HEK293T (cell line): ENCODE data around the gene DSCAM.

Experiments used
- BHLHE40 ChIP-seq: fragments of 450-650 bp; IDR thresholded peaks from 2 replicates; pipeline ENCODE4 v1.6.1; 2016; ENCODE audit warnings: mild to moderate bottlenecking, moderate library complexity, borderline replicate concordance
- HDGF ChIP-seq: fragments of 450-650 bp; IDR thresholded peaks from 2 replicates; pipeline ENCODE4 v1.6.1; 2017; ENCODE audit warnings: antibody characterized with exemption, borderline replicate concordance
- NFRKB ChIP-seq: fragments of 450-650 bp; IDR thresholded peaks from 2 replicates; pipeline ENCODE4 v1.6.1; 2016; ENCODE audit warnings: mild to moderate bottlenecking, moderate library complexity
- SP1 ChIP-seq: fragments of 450-650 bp; IDR thresholded peaks from 2 replicates; pipeline ENCODE4 v1.6.1; 2017
- SUZ12 ChIP-seq: fragments of 450-650 bp; IDR thresholded peaks from 2 replicates; pipeline ENCODE4 v1.6.1; 2016; ENCODE audit warnings: mild to moderate bottlenecking
- TARDBP ChIP-seq: fragments of 450-650 bp; IDR thresholded peaks from 2 replicates; pipeline ENCODE4 v1.6.1; 2016
- ZNF384 ChIP-seq: fragments of 450-650 bp; IDR thresholded peaks from 2 replicates; pipeline ENCODE4 v1.6.1; 2016
- TF ChIP-seq, protein P1 (sequence below): fragments of 450-650 bp; IDR thresholded peaks from 2 replicates; pipeline ENCODE4 v1.6.1; 2016

DNA sequence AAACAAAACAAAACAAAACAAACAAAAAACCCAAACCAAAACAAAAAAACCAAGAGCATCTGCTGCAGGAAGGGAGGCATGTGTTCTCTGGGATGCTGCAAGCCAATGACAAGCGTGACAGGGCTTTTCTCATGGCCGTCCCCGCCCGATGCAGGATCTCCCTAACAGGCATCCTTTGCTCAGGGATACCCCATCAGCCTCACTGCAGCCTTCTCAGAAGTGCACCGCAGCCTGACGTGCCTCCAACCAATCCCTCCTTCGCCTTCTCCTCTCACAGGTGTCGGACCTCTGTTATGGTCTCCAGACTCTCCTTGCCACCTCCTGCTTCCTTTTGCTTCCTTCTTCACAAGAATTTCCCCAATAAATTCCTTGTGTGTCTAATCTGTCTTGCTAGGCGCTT, 832.6 kb downstream of the DSCAM start:
- TF ChIP-seq SP1 (no peak), SUZ12 (no peak), NFRKB (no peak), TARDBP (no peak), ZNF384 (no peak), BHLHE40 (no peak), HDGF (no peak)
- TF ChIP-seq, protein P1, sequence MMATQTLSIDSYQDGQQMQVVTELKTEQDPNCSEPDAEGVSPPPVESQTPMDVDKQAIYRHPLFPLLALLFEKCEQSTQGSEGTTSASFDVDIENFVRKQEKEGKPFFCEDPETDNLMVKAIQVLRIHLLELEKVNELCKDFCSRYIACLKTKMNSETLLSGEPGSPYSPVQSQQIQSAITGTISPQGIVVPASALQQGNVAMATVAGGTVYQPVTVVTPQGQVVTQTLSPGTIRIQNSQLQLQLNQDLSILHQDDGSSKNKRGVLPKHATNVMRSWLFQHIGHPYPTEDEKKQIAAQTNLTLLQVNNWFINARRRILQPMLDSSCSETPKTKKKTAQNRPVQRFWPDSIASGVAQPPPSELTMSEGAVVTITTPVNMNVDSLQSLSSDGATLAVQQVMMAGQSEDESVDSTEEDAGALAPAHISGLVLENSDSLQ, result no peak
